Fibroblast of mammary gland (primary cell): ENCODE results near the gene KLK8.

Experiments
- DNase-seq: peaks from one replicate; pipeline ENCODE4 v3.0.0-alpha.2; 2010; ENCODE audit warnings: low read depth
- H3K4me3 ChIP-seq: 2 replicates; pipeline ENCODE4 v1.5.1; 2011; ENCODE audit warnings: low read depth, mild to moderate bottlenecking, low read length, moderate library complexity; ENCODE audit not compliant: control insufficient read depth
- TF ChIP-seq, protein P1 (sequence below): conservative IDR thresholded peaks from 2 replicates; pipeline ENCODE4 v1.5.1; 2011; ENCODE audit warnings: low read depth, low read length, inconsistent platforms; ENCODE audit not compliant: control insufficient read depth, insufficient read depth

The KLK8 gene

DNA sequence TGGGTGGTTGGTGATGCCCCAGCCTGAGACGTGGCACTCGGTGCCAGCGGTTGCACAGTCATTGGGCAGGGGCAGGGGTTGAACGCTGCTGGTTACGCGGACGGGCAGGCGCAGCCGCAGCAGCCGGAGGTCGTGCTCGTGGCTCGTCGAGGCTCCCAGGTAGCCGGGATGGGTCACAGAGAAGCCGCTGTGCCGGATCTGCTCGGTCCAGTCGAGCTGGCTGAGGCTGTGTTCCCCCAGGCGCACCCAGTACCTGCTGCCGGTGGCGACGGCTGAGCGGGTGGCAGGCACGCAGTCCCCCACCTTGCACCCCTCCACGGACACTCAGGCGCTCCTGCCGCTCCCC, 30.4 kb upstream of the KLK8 start:
- H3K4me3 ChIP-seq: no peak overlapping the region
- DNase-seq: no peak
- TF ChIP-seq, protein P1, sequence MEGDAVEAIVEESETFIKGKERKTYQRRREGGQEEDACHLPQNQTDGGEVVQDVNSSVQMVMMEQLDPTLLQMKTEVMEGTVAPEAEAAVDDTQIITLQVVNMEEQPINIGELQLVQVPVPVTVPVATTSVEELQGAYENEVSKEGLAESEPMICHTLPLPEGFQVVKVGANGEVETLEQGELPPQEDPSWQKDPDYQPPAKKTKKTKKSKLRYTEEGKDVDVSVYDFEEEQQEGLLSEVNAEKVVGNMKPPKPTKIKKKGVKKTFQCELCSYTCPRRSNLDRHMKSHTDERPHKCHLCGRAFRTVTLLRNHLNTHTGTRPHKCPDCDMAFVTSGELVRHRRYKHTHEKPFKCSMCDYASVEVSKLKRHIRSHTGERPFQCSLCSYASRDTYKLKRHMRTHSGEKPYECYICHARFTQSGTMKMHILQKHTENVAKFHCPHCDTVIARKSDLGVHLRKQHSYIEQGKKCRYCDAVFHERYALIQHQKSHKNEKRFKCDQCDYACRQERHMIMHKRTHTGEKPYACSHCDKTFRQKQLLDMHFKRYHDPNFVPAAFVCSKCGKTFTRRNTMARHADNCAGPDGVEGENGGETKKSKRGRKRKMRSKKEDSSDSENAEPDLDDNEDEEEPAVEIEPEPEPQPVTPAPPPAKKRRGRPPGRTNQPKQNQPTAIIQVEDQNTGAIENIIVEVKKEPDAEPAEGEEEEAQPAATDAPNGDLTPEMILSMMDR: no peak

DNA sequence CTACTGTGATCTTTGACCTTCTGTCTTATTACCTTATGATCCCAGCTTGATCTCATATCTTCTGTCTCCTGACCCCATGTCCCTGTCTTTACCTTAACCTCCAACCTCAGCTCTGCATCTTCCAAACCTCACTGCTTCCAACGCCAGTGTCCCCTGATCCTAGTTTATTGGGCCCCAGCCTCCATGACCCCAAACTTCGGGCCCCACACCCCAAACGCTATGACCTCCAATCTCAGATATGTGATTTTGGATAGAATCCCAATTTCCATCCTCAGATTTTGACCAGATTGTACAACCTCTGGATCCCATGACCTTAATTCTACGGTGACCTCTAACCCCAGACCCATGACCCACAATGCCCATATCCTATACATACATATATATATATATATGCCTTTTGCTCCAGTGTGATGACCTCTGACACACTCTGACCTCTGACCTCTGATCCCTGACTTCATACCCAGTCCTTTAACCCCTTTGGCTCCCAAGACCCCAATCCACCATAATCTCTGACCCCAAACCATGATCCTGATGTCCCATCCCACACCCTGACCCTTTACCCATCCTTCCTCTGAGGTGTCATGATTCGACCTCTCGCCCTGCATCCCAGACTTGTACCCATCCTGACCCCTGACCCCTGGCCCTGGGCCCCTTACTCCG, 29.9 kb upstream of the KLK8 start:
- TF ChIP-seq, protein P1: no peak
- no peak for DNase-seq

DNA sequence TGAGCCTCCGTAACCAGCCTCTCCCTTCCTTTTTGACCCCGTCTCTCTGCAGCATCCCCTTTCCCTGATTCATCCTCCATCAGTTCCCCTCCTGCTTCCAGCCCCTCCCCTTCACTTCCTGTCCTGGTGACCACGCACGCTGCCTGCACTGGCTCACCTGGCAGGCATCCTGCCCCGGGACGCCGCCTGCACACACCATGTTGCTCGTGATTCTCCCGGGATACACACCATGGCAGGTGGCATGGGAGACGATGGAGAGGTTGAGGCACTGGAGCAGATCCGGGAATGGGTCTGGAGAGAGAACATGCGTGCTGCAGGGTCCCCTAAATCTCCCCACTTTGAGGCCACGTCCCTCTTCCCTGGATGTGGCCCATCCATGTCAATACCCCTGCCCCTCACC, 29.2 kb upstream of the KLK8 start:
- TF ChIP-seq, protein P1: no peak
- H3K4me3 ChIP-seq: no peak overlapping the region
- DNase-seq: no peak

More for the DNA sequence above, 29.9 kb upstream of the KLK8 start:
- no peak overlapping the region for H3K4me3 ChIP-seq

DNA sequence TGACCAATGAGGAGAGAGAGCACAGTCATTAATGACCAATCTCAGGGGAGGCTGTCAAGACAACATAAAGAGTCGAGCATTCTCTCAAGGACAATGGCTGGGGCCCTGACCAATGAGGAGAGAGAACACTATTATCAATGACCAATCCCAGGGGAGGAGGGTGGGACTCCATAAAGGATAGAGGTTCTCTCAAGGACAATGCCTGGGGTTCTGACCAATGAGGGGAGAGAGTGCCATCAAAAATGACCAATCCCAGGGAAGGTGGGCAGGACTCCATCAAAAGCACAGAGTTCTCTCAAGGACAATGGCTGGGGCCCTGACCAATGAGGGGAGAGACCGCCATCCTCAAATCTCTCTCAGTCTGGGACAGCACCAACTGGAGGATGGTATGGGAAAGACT, 28.3 kb upstream of the KLK8 start:
- TF ChIP-seq, protein P1: no peak
- no peak for DNase-seq
- H3K4me3 ChIP-seq: no peak overlapping the region

DNA sequence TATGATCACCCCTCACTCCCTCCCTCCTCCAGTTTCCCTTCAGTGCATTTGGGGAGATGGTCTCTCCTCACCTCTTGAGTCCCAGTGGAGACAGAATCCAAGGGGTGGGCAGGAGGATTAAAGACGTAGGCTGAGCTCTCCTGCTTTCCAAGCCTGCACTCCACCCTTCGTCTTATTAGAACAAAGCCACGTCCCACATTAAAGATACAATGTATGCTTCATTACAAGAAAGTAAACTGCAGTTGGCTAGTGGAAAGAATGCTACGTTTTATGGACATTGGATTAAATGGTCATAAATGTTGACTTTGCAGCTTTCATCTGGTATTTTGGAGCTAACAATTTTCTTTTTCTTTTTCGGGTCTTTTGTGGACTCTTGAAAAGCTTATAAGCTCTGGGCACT, 26.5 kb upstream of the KLK8 start:
- TF ChIP-seq, protein P1: no peak
- H3K4me3 ChIP-seq: no peak overlapping the region
- DNase-seq: no peak

DNA sequence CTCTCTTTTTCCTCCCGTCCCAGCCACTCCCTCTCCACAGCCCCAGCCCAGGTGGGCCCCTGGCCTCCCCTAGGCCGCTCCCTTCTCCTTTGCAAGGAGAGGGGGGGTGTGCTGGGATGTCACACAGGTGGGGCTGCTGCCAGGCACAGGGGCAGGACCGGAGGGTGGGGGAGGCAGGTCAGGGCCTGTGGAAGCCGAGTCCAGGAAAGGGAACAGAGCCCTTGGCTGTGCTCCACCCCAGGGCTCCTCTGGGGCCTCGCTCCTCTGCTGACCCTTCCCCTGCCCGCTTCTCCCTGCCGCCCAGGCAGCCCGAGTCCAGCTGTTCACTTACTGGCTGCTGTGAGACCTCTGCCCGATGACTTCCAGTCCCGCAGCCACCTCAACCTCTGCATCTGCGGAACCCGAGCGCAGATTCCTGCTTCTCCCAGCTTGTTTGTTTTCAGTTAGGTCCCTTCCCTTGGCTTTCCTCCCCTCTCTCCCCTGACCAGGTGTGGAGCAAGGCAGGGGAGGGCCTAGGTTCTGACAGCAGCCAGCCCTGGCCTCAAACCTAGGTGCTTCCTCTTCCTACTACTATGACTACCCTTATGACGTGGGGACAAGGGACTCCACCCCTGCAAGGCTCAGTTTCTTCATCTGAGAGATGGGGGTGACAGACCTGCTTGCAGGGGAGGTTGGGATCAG, 25.9 kb upstream of the KLK8 start:
- TF ChIP-seq, protein P1: no peak
- DNase-seq: no peak
- H3K4me3 ChIP-seq: no peak overlapping the region
